Astrocyte (in vitro differentiated cells and primary cell): ENCODE data around the gene PEX26. TPM values are rescaled to one million over a fixed set of nuclear protein-coding genes. Genes with fewer than 3 reads are reported as not detected.

Experiments used
- DNase-seq: peaks from one replicate; pipeline ENCODE4 v3.0.0-alpha.2; 2010; ENCODE audit warnings: low read depth
- FAIRE-seq: peaks from 2 replicates; lab custom pipeline; 2011; peaks lifted over from hg19 to GRCh38; lab: Jason Lieb, UNC
- H2AFZ ChIP-seq: 2 replicates; pipeline ENCODE4 v1.6.0; 2012; ENCODE audit warnings: low read depth, low read length, inconsistent platforms
- H3K27ac ChIP-seq: 2 replicates; pipeline ENCODE4 v1.5.1; 2011; ENCODE audit warnings: low read depth, low read length, inconsistent platforms
- H3K27me3 ChIP-seq: 2 replicates; pipeline ENCODE4 v1.6.0; 2011; ENCODE audit warnings: low read length, inconsistent platforms; ENCODE audit not compliant: insufficient read depth
- H3K36me3 ChIP-seq: 2 replicates; pipeline ENCODE4 v1.5.1; 2011; ENCODE audit warnings: low read length, inconsistent platforms; ENCODE audit not compliant: insufficient read depth
- H3K4me1 ChIP-seq: 2 replicates; pipeline ENCODE4 v1.5.1; 2011; ENCODE audit warnings: low read length, inconsistent platforms; ENCODE audit not compliant: insufficient read depth
- H3K4me2 ChIP-seq: 2 replicates; pipeline ENCODE4 v1.6.0; 2012; ENCODE audit warnings: low read length, inconsistent platforms
- H3K4me3 ChIP-seq: 2 replicates; pipeline ENCODE4 v1.5.1; 2011; ENCODE audit warnings: low read depth, mild to moderate bottlenecking, low read length, inconsistent platforms; ENCODE audit not compliant: insufficient read depth
- H3K79me2 ChIP-seq: 2 replicates; pipeline ENCODE4 v1.6.0; 2012; ENCODE audit warnings: mild to moderate bottlenecking, low read length, inconsistent platforms; ENCODE audit not compliant: insufficient read depth
- H3K9ac ChIP-seq: 2 replicates; pipeline ENCODE4 v1.6.0; 2012; ENCODE audit warnings: mild to moderate bottlenecking, low read length, inconsistent platforms
- H3K9me3 ChIP-seq: 2 replicates; pipeline ENCODE4 v1.5.1; 2012; ENCODE audit warnings: low read depth, mild to moderate bottlenecking, low read length, inconsistent platforms; ENCODE audit not compliant: insufficient read depth
- H4K20me1 ChIP-seq: 2 replicates; pipeline ENCODE4 v1.6.0; 2012; ENCODE audit warnings: low read length, inconsistent platforms; ENCODE audit not compliant: insufficient read depth
- H3K27ac Mint-ChIP-seq: one replicate; pipeline ENCODE4 v1.8.0; 2021; ENCODE audit warnings: mild to moderate bottlenecking, mixed read lengths; ENCODE audit not compliant: unreplicated experiment
- H3K27me3 Mint-ChIP-seq: one replicate; pipeline ENCODE4 v1.8.0; 2021; ENCODE audit warnings: low read depth, mixed read lengths; ENCODE audit not compliant: unreplicated experiment
- H3K36me3 Mint-ChIP-seq: one replicate; pipeline ENCODE4 v1.8.0; 2021; ENCODE audit warnings: low read depth, mixed read lengths; ENCODE audit not compliant: unreplicated experiment
- H3K4me1 Mint-ChIP-seq: one replicate; pipeline ENCODE4 v1.8.0; 2021; ENCODE audit warnings: low read depth, mixed read lengths; ENCODE audit not compliant: unreplicated experiment
- H3K4me3 Mint-ChIP-seq: one replicate; pipeline ENCODE4 v1.8.0; 2021; ENCODE audit warnings: mild to moderate bottlenecking, moderate library complexity, mixed read lengths; ENCODE audit not compliant: unreplicated experiment
- H3K9me3 Mint-ChIP-seq: one replicate; pipeline ENCODE4 v1.8.0; 2021; ENCODE audit warnings: mild to moderate bottlenecking, mixed read lengths; ENCODE audit not compliant: unreplicated experiment
- CTCF ChIP-seq: IDR thresholded peaks from 2 replicates; pipeline ENCODE4 v1.5.1; 2011; ENCODE audit warnings: low read depth, mild to moderate bottlenecking, inconsistent platforms, low read length, moderate library complexity; ENCODE audit not compliant: insufficient read depth
- EZH2 ChIP-seq: IDR thresholded peaks from 2 replicates; pipeline ENCODE4 v1.6.1; 2012; ENCODE audit warnings: mild to moderate bottlenecking, low read length, inconsistent platforms; ENCODE audit not compliant: insufficient read depth
- total RNA-seq: library from RNA; stranded (reverse); gene quantifications from 2 replicates; pipeline ENCODE4 v1.2.1, GENCODE V29; 2021

PEX26 gene
- total RNA-seq, 1 donor from 2014 or later, result 41.9 TPM

DNA sequence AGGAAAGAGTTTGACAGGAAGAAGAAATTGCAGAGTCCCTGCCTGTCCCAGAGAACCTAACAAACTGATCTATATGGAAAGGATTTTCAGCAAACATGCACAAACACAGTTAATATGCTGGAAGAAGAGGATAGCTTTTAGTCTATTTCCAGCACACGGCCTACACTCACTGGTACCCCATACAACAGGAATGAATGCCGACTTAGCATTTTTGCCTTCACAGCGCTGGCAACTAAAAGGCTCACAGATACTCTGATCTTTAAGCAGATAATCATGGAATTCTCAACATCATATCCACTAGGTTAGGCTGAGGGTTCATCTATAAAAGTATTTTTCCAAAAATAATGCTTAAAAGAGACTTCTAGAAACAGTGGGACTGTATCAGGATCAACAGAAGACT, 23.0 kb downstream of the PEX26 start:
- no peak overlapping the region for H3K9ac ChIP-seq
- no peak overlapping the region for H3K27ac Mint-ChIP-seq
- H2AFZ ChIP-seq, result no peak overlapping the region
- H3K79me2 ChIP-seq, result no peaks in the 10 kb centered on the region
- no peaks in the 10 kb centered on the region for H3K9me3 ChIP-seq
- H3K27me3 Mint-ChIP-seq, result no peaks in the 10 kb centered on the region
- H4K20me1 ChIP-seq, result no peaks in the 10 kb centered on the region
- H3K4me2 ChIP-seq, result no peak overlapping the region
- TF ChIP-seq CTCF (no peak), EZH2 (no peak)
- no peak overlapping the region for H3K4me3 ChIP-seq
- DNase-seq (no peak), FAIRE-seq (no peak)
- H3K9me3 Mint-ChIP-seq, result peaks cover 15% of the 10 kb centered on the region
- H3K4me1 ChIP-seq, result peaks cover 3% of the 10 kb centered on the region
- H3K27ac ChIP-seq, result no peak overlapping the region
- H3K4me1 Mint-ChIP-seq, result peaks cover 3% of the 10 kb centered on the region
- peaks cover 26% of the 10 kb centered on the region for H3K36me3 Mint-ChIP-seq
- no peaks in the 10 kb centered on the region for H3K27me3 ChIP-seq
- H3K36me3 ChIP-seq, result no peaks in the 10 kb centered on the region
- no peak overlapping the region for H3K4me3 Mint-ChIP-seq

DNA sequence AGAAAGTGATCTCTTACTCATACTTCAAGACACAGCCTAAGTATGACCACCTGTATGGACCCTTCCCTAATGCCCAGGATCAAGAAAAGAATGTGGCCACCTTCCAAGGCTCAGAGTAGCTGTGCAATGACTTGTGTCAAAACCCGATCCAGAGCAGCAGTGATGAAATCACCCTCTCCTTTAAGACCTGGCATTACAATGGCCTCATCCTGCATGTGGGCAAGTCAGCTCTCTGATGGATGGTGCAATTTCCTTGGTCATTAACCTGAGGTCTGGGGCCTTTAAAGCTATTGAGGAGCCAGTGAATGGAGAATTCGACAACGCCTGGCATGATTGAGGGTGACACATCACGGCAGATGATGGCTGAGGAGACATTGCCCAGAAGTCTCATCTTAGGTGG, 23.7 kb downstream of the PEX26 start:
- Mint-ChIP-seq H3K27ac (no peak overlapping the region), H3K36me3 (peaks cover 24% of the 10 kb centered on the region), H3K4me1 (peaks cover 3% of the 10 kb centered on the region), H3K4me3 (no peak overlapping the region), H3K9me3 (peaks cover 15% of the 10 kb centered on the region), H3K27me3 (no peaks in the 10 kb centered on the region)
- Histone ChIP-seq H3K4me2 (no peak overlapping the region), H3K27ac (no peak overlapping the region), H3K9ac (no peak overlapping the region), H3K36me3 (no peaks in the 10 kb centered on the region), H3K27me3 (no peaks in the 10 kb centered on the region), H3K4me3 (no peak overlapping the region), H2AFZ (no peak overlapping the region), H3K79me2 (no peaks in the 10 kb centered on the region), H3K9me3 (no peaks in the 10 kb centered on the region), H3K4me1 (peaks cover 3% of the 10 kb centered on the region), H4K20me1 (no peaks in the 10 kb centered on the region)
- no peak for FAIRE-seq
- DNase-seq, result no peak
- no peak for TF ChIP-seq EZH2
- no peak for TF ChIP-seq CTCF

- H3K36me3 ChIP-seq, result no peaks in the 10 kb centered on the region
- FAIRE-seq, result no peak
- H3K36me3 Mint-ChIP-seq, result peaks cover 22% of the 10 kb centered on the region
- H3K4me1 Mint-ChIP-seq, result peaks cover 3% of the 10 kb centered on the region
- H3K4me3 ChIP-seq, result no peak overlapping the region
- no peak overlapping the region for H3K27ac ChIP-seq
- H3K4me3 Mint-ChIP-seq, result no peak overlapping the region
- H3K27ac Mint-ChIP-seq, result no peak overlapping the region
- no peak overlapping the region for H3K9ac ChIP-seq
- H3K4me2 ChIP-seq, result no peak overlapping the region
- no peak for TF ChIP-seq CTCF
- TF ChIP-seq EZH2, result no peak
- H2AFZ ChIP-seq, result no peak overlapping the region
- peaks cover 3% of the 10 kb centered on the region for H3K4me1 ChIP-seq
- H3K27me3 Mint-ChIP-seq, result peaks cover 7% of the 10 kb centered on the region
- H3K79me2 ChIP-seq, result no peaks in the 10 kb centered on the region
- H4K20me1 ChIP-seq, result no peaks in the 10 kb centered on the region
- no peak for DNase-seq
- peaks cover 18% of the 10 kb centered on the region for H3K9me3 Mint-ChIP-seq
- no peaks in the 10 kb centered on the region for H3K27me3 ChIP-seq
- no peaks in the 10 kb centered on the region for H3K9me3 ChIP-seq
Measured at GRCh38 chr22:18103527-18104269, 25.9 kb downstream of the PEX26 start.
